ENCODE data around the gene FOXA3. TPM values are rescaled to one million over a fixed set of nuclear protein-coding genes. Genes with fewer than 3 reads are reported as not detected.

The FOXA3 gene
- total and polyA plus RNA-seq, 10 of the 15 experiments (the other 5 are each of a cell fraction or from before 2014, with no cell fraction given): 0.04 to 0.83 (median 0.11) TPM; not detected in 5

- Histone ChIP-seq H3K4me1 (ENCODE audit: control insufficient read depth, insufficient read depth, low read length) (peaks cover 3% of the 10 kb centered on the region; the same call in 1 of the 2 replicates), H4K20me1 (ENCODE audit: control insufficient read depth, insufficient read depth) (no peaks in the 10 kb centered on the region), H3K9ac (ENCODE audit: control insufficient read depth, insufficient read depth, low read length) (no peak overlapping the region), H3K27me3 (replicated peaks in 1 of 2; ENCODE audit: control insufficient read depth in 2 of 2, insufficient read depth in 2 of 2, low read length in 1 of 2) (no peaks in the 10 kb centered on the region), H2AFZ (ENCODE audit: control insufficient read depth, low read depth, low read length) (no peak overlapping the region), H3K4me3 (no peak overlapping the region), H3K9me3 (replicated peaks; ENCODE audit: control insufficient read depth, insufficient read depth, low read length) (no peaks in the 10 kb centered on the region), H3K79me2 (ENCODE audit: control insufficient read depth, insufficient read depth, low read length) (no peaks in the 10 kb centered on the region), H3K4me2 (ENCODE audit: control insufficient read depth, insufficient read depth) (no peak overlapping the region), H3K36me3 (ENCODE audit: control insufficient read depth in 2 of 2, insufficient read depth in 2 of 2, low read length in 1 of 2) (no peaks in the 10 kb centered on the region; a peak in 1 of 4 replicates), H3K27ac (ENCODE audit: control insufficient read depth, insufficient read depth) (no peak overlapping the region)
- ChIA-PET RAD21 (ENCODE audit: unreplicated experiment) (no interaction called here), CTCF (no interaction called here), SMC1A (ENCODE audit: uncharacterized antibody, unreplicated experiment) (no interaction called here), POLR2A (interaction anchor here (0.6 kb wide), 1 partner anchor 175 kb away, joined by 4 read pairs; no protein-coding TSS in a partner anchor)
- FAIRE-seq (no peak), DNase-seq (ENCODE audit: low read depth, low spot score) (no peak), ATAC-seq (no peak)
- in situ Hi-C loops (cut with MboI): no loop called here
- WGBS (ENCODE audit: insufficient coverage, insufficient replicate concordance, low lambda C conversion rate, missing lambda C conversion rate): 87% methylated on average over 13 of the region's 17 CpGs
- intact Hi-C loops (cut with micrococcal nuclease; ENCODE audit: unreplicated experiment): no loop called here
- BruUV-seq (replicated peaks): no TSS peak
- TF ChIP-seq TCF7 (IDR thresholded peaks at IDR 0.05; ENCODE audit: borderline replicate concordance): no peak
- no peak for TF ChIP-seq ZSCAN29 (IDR thresholded peaks at IDR 0.05)
- no peak for TF ChIP-seq DPF2 (IDR thresholded peaks at IDR 0.05)
- no peak for TF ChIP-seq EED (IDR thresholded peaks at IDR 0.05; ENCODE audit: low read depth)
- no peak for TF ChIP-seq ATF7 (IDR thresholded peaks at IDR 0.05; ENCODE audit: low read depth)
- TF ChIP-seq NFYB (IDR thresholded peaks at IDR 0.05; ENCODE audit: insufficient read depth, low read depth, low read length): no peak
- no peak for TF ChIP-seq HDGF (IDR thresholded peaks at IDR 0.05)
- no peak for TF ChIP-seq E2F4 (IDR thresholded peaks at IDR 0.05; ENCODE audit: low read depth, low read length)
- TF ChIP-seq EP300 (IDR thresholded peaks at IDR 0.05; ENCODE audit: borderline replicate concordance in 1 of 2, control insufficient read depth in 1 of 2, low read depth in 2 of 2, low read length in 2 of 2): no peak
- no peak for TF ChIP-seq ZBTB40 (IDR thresholded peaks at IDR 0.05; ENCODE audit: borderline replicate concordance)
- TF ChIP-seq TCF3 (IDR thresholded peaks at IDR 0.05; ENCODE audit: borderline replicate concordance, insufficient read depth, low read depth, low read length): no peak
- TF ChIP-seq, protein P1, sequence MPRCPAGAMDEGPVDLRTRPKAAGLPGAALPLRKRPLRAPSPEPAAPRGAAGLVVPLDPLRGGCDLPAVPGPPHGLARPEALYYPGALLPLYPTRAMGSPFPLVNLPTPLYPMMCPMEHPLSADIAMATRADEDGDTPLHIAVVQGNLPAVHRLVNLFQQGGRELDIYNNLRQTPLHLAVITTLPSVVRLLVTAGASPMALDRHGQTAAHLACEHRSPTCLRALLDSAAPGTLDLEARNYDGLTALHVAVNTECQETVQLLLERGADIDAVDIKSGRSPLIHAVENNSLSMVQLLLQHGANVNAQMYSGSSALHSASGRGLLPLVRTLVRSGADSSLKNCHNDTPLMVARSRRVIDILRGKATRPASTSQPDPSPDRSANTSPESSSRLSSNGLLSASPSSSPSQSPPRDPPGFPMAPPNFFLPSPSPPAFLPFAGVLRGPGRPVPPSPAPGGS (IDR thresholded peaks at IDR 0.05; ENCODE audit: borderline replicate concordance, insufficient read depth, low read depth, low read length, poor library complexity, severe bottlenecking): no peak
- TF ChIP-seq SIN3A (IDR thresholded peaks at IDR 0.05; ENCODE audit: low read depth, low read length): no peak
- no peak for TF ChIP-seq HSF1 (IDR thresholded peaks at IDR 0.05; ENCODE audit: low read depth, low read length)
- TF ChIP-seq ZBED1 (IDR thresholded peaks at IDR 0.05; ENCODE audit: borderline replicate concordance): no peak
- no peak for TF ChIP-seq NFYA (IDR thresholded peaks at IDR 0.05; ENCODE audit: borderline replicate concordance, low read depth, low read length)
- TF ChIP-seq CBX3 (IDR thresholded peaks at IDR 0.05; ENCODE audit: borderline replicate concordance, low read depth): no peak
These were observed 26.8 kb downstream of the FOXA3 start for GRCh38 chr19:45890877-45891276.

All from GM12878 (cell line).